ENCODE results near the gene HOMEZ.
"Not testable (repeated sequence)": the region's sequence is repeated elsewhere in the genome, so short reads cannot be mapped to it uniquely, and the experiment has no call there.

The HOMEZ gene

DNA sequence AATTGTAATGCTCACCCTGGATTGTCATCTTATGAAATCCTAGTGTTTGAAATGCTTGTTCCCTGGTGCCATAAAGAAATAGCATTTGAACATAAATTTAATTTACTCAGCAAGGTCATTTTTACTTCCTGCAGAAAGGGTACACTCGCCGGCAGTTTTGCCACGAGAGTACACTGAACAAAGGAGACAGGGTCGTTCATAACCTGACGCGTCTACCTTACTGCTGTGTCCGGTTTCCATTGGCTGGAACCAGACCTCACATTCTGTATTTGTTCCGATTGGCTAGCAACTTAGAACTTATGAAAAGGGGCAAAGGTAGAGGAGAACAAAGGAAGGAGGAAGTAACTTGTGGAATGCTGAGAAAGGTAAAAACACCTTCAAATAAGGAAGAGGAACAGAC is 25.1 kb downstream of the HOMEZ start:
- not testable (repeated sequence) for H3K36me3 ChIP-seq (ENCODE audit: control insufficient read depth, insufficient read depth, low read length); H3K27me3 ChIP-seq (ENCODE audit: control insufficient read depth, insufficient read depth, low read length); H3K4me1 ChIP-seq (ENCODE audit: control insufficient read depth, insufficient read depth, low read length); H3K9me3 ChIP-seq (ENCODE audit: control insufficient read depth, insufficient read depth, low read length); H3K4me3 ChIP-seq (ENCODE audit: low read depth, low read length); H3K27ac ChIP-seq (ENCODE audit: low read depth, low read length); H3K9ac ChIP-seq (ENCODE audit: low read depth, low read length)

DNA sequence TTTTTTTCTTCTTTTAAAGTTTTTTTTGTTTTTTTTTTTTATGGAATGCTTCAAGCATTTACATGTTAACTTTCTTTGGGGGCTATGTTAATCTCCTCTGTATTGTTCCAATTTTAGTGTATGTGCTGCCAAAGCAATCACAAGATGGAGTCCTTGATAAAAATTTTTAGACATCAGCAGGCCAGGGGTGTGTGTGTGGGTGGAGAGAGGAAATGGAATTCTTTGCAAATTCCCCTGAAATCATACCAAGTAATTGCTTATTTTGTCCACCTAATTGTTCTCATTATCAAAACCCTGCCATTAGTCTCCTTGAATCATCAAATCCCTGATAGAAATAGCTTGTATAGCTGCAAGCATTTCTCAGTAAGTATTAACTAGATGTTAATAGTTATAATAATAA is 26.5 kb downstream of the HOMEZ start:
- H3K27ac ChIP-seq (ENCODE audit: low read depth, low read length), result no peak overlapping the region
- H3K27me3 ChIP-seq (ENCODE audit: control insufficient read depth, insufficient read depth, low read length), result no peaks in the 10 kb centered on the region; the same call in none of the 2 replicates
- H3K4me3 ChIP-seq (ENCODE audit: low read depth, low read length), result no peak overlapping the region
- H3K9me3 ChIP-seq (ENCODE audit: control insufficient read depth, insufficient read depth, low read length), result no peaks in the 10 kb centered on the region
- H3K9ac ChIP-seq (ENCODE audit: low read depth, low read length), result no peak overlapping the region
- peaks cover 8% of the 10 kb centered on the region; the same call in 1 of the 2 replicates for H3K4me1 ChIP-seq (ENCODE audit: control insufficient read depth, insufficient read depth, low read length)
- no peaks in the 10 kb centered on the region for H3K36me3 ChIP-seq (ENCODE audit: control insufficient read depth, insufficient read depth, low read length)

DNA sequence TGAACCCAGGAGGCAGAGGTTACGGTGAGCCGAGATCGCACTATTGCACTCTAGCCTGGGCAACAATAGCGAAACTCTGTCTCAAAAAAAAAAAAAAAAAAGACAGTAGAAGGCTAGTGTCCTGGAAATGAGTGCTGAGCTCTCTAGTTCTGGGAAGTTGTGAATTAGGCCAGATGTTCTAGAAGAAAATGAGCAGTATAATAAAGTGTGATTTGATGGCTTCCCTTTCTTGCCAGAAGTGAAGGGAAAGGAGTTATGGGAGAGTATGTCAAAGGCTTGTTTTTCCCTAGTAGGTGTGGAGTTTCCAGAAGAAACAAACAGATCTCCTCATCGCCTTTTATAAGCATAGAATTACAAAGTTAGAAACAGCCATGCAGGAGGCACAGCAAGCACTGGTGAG is 27.7 kb downstream of the HOMEZ start:
- Histone ChIP-seq H3K9ac (ENCODE audit: low read depth, low read length) (no peak overlapping the region), H3K4me1 (ENCODE audit: control insufficient read depth, insufficient read depth, low read length) (peaks cover 13% of the 10 kb centered on the region), H3K27me3 (ENCODE audit: control insufficient read depth, insufficient read depth, low read length) (no peaks in the 10 kb centered on the region; the same call in 1 of the 2 replicates), H3K36me3 (ENCODE audit: control insufficient read depth, insufficient read depth, low read length) (no peaks in the 10 kb centered on the region), H3K4me3 (ENCODE audit: low read depth, low read length) (no peak overlapping the region), H3K9me3 (ENCODE audit: control insufficient read depth, insufficient read depth, low read length) (no peaks in the 10 kb centered on the region), H3K27ac (ENCODE audit: low read depth, low read length) (no peak overlapping the region)

DNA sequence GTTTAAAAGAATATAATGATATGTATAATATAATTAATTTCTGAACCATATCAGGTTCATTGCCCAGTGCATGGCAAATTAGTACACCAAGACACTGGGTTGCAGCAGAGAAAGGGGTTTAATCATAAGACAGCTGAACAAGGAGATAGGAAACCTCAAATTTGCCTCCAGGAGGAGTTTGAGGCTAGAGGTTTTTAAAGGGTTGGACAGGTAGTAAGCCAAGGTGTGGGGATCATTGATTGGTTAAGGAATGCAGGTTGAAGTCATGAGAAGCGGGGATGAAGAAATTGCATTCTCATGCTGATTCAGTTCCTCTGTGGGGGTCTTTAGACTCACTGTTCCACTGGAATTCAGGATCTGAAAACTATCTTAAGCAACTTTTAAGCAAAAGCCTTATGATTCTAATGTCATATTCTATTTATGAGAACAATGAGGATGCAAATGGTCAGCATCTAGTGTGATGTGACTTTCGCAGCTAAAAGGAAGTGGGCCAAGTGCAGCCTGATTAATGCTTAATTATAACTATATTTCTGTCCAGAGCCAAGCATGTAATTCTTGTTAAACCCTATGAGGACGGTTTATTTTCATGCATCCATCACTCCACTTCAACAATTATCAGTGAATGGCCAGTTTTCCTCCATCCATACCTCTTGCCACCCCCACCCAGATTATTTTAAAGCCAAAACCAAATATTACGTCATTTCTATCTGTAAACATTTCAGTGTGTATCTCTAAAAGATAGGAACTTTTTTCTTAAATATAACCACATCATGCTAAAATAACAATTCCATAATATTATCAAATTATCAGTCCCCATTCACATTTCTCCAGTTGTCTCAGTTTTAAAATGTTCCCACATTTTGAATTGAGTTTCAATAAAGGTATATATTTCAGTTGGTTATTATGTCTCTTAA is 33.3 kb downstream of the HOMEZ start:
- Histone ChIP-seq H3K4me3 (ENCODE audit: low read depth, low read length) (peak overlapping the region; percentile 44), H3K9me3 (ENCODE audit: control insufficient read depth, insufficient read depth, low read length) (no peaks in the 10 kb centered on the region), H3K36me3 (ENCODE audit: control insufficient read depth, insufficient read depth, low read length) (no peaks in the 10 kb centered on the region), H3K27ac (ENCODE audit: low read depth, low read length) (peak overlapping the region; percentile 99), H3K9ac (ENCODE audit: low read depth, low read length) (peak overlapping the region; percentile 77), H3K27me3 (ENCODE audit: control insufficient read depth, insufficient read depth, low read length) (no peaks in the 10 kb centered on the region), H3K4me1 (ENCODE audit: control insufficient read depth, insufficient read depth, low read length) (peaks cover 34% of the 10 kb centered on the region)

DNA sequence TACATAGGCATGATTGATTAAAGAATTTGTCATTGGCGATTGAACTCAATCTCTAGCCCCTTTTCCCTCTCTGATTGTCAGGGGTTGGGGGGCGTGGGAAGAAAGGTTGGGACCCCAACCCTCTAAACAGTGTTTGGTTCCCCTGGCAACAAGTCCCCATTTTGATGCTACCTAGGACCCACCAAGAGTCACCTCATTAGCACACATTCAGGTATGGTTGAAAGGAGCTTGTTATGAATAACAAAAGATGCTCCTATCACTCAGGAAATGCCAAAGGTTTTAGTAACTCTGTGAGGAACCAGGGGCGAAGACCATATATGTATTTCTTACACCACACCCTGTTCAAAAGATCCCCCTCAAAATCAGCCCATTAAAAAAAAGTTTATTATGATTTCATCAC is 33.9 kb downstream of the HOMEZ start:
- H3K4me1 ChIP-seq (ENCODE audit: control insufficient read depth, insufficient read depth, low read length), result peaks cover 34% of the 10 kb centered on the region
- peak overlapping the region; percentile 99 for H3K27ac ChIP-seq (ENCODE audit: low read depth, low read length)
- peak overlapping the region; percentile 44 for H3K4me3 ChIP-seq (ENCODE audit: low read depth, low read length)
- H3K36me3 ChIP-seq (ENCODE audit: control insufficient read depth, insufficient read depth, low read length), result no peaks in the 10 kb centered on the region
- no peaks in the 10 kb centered on the region for H3K9me3 ChIP-seq (ENCODE audit: control insufficient read depth, insufficient read depth, low read length)
- H3K27me3 ChIP-seq (ENCODE audit: control insufficient read depth, insufficient read depth, low read length), result no peaks in the 10 kb centered on the region
- peak overlapping the region; percentile 77 for H3K9ac ChIP-seq (ENCODE audit: low read depth, low read length)

DNA sequence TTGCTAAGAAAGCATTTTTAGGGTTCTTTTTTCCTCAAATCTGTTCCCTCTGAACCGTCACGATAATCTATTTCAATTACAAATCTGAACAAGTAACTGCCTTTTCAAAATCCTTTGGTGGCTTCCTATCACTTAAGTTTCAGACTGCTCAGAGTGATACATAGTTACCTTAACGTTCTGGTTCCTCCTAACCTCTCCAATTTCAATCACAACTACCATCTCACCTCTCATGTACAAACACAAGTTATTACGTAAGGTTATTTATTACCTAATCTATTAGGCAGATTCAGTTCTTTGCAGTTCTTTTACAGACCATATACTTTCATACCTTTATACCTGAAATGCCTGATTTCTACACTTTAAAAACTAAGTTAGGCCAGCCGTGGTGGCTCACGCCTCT is 36.1 kb downstream of the HOMEZ start:
- Histone ChIP-seq H3K27ac (ENCODE audit: low read depth, low read length) (no peak overlapping the region), H3K4me3 (ENCODE audit: low read depth, low read length) (no peak overlapping the region), H3K36me3 (ENCODE audit: control insufficient read depth, insufficient read depth, low read length) (no peaks in the 10 kb centered on the region), H3K9ac (ENCODE audit: low read depth, low read length) (no peak overlapping the region), H3K27me3 (ENCODE audit: control insufficient read depth, insufficient read depth, low read length) (no peaks in the 10 kb centered on the region), H3K9me3 (ENCODE audit: control insufficient read depth, insufficient read depth, low read length) (no peaks in the 10 kb centered on the region), H3K4me1 (ENCODE audit: control insufficient read depth, insufficient read depth, low read length) (peaks cover 31% of the 10 kb centered on the region)

DNA sequence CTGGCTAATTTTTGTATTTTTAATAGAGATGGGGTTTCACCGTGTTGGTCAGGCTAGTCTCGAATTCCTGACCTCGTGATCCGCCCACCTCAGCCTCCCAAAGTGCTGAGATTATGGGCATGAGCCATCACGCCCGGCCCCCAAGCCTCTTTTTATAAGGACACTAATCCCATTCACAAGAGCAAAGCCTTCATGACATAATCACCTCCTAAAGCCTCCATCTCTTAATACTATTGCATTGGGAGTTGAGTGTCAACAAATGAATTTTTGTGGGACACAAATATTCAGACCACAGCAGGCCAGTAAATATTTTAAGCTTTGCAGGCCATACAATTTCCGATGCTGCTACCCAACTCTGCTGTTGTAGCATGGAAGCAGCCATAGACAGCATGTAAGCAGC is 37.3 kb downstream of the HOMEZ start:
- Histone ChIP-seq H3K4me1 (ENCODE audit: control insufficient read depth, insufficient read depth, low read length) (peaks cover 30% of the 10 kb centered on the region), H3K9me3 (ENCODE audit: control insufficient read depth, insufficient read depth, low read length) (no peaks in the 10 kb centered on the region), H3K27me3 (ENCODE audit: control insufficient read depth, insufficient read depth, low read length) (no peaks in the 10 kb centered on the region), H3K4me3 (ENCODE audit: low read depth, low read length) (no peak overlapping the region), H3K9ac (ENCODE audit: low read depth, low read length) (no peak overlapping the region), H3K27ac (ENCODE audit: low read depth, low read length) (no peak overlapping the region), H3K36me3 (ENCODE audit: control insufficient read depth, insufficient read depth, low read length) (no peaks in the 10 kb centered on the region)

DNA sequence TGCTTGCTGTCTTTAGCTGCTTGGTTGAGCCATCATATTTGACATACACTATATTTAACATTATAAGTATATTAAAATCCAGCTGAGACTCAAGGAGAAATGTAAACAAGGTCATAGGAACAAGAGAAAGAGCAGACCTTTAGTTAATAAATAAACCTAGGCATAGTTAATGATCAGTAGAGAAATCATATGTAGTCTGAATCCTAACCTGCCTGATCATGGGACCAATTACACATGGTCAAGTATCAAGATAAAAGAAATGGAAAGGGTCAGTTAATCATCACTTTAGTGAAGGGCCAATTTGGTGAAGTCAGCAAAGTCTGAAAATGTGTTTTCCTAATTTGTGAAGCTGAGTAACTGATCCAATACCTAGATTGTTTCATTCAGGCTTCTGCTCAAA is 40.6 kb downstream of the HOMEZ start:
- Histone ChIP-seq H3K27me3 (ENCODE audit: control insufficient read depth, insufficient read depth, low read length) (no peaks in the 10 kb centered on the region), H3K27ac (ENCODE audit: low read depth, low read length) (no peak overlapping the region), H3K36me3 (ENCODE audit: control insufficient read depth, insufficient read depth, low read length) (no peaks in the 10 kb centered on the region), H3K9ac (ENCODE audit: low read depth, low read length) (no peak overlapping the region), H3K4me3 (ENCODE audit: low read depth, low read length) (no peak overlapping the region), H3K9me3 (ENCODE audit: control insufficient read depth, insufficient read depth, low read length) (no peaks in the 10 kb centered on the region), H3K4me1 (ENCODE audit: control insufficient read depth, insufficient read depth, low read length) (peaks cover under 1% of the 10 kb centered on the region; the same call in 1 of the 2 replicates)

DNA sequence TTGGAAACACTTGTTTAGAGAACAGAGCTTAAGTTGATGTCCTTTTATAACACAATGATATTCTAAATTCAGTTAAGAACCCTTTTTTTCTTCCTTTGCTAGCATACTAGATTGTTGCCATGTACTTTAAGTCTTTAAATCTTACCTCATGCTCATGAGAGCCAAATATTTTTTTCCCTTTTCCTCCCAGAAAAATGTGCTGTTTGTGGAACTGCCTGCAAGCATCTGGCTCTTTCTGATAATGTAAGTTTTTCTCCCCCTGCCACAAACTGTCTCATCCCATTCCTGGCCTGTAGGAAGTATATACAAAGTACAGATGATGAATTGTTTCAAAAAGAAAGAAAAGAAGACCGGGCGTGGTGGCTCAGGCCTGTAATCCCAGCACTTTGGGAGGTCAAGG is 42.9 kb downstream of the HOMEZ start:
- Histone ChIP-seq H3K4me1 (ENCODE audit: control insufficient read depth, insufficient read depth, low read length) (peaks cover 2% of the 10 kb centered on the region), H3K36me3 (ENCODE audit: control insufficient read depth, insufficient read depth, low read length) (no peaks in the 10 kb centered on the region), H3K27ac (ENCODE audit: low read depth, low read length) (no peak overlapping the region), H3K9me3 (ENCODE audit: control insufficient read depth, insufficient read depth, low read length) (no peaks in the 10 kb centered on the region), H3K27me3 (ENCODE audit: control insufficient read depth, insufficient read depth, low read length) (no peaks in the 10 kb centered on the region; the same call in 1 of the 2 replicates), H3K4me3 (ENCODE audit: low read depth, low read length) (no peak overlapping the region), H3K9ac (ENCODE audit: low read depth, low read length) (no peak overlapping the region)

DNA sequence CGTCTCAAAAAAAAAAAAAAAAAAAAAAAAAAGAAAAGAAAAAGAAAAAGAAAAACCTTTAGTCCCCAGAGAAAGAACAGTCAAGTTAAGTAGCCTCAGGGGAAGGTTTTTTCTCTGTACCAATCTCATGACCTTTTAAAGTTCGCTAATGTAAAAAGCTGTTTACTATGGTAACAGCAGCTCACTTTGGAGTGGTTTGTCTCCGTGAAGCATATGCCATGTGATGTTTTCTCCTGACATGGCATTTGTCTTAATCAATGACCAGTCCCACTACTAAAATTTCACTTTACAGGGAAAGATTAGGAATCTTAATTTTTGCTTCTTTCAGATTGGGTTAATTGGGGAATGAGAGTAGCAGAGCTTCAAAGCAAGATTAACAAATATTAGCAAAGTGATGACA is 43.9 kb downstream of the HOMEZ start:
- H3K4me1 ChIP-seq (ENCODE audit: control insufficient read depth, insufficient read depth, low read length), result peaks cover 5% of the 10 kb centered on the region
- no peak overlapping the region for H3K4me3 ChIP-seq (ENCODE audit: low read depth, low read length)
- no peaks in the 10 kb centered on the region for H3K36me3 ChIP-seq (ENCODE audit: control insufficient read depth, insufficient read depth, low read length)
- H3K9ac ChIP-seq (ENCODE audit: low read depth, low read length), result no peak overlapping the region
- no peaks in the 10 kb centered on the region for H3K9me3 ChIP-seq (ENCODE audit: control insufficient read depth, insufficient read depth, low read length)
- H3K27ac ChIP-seq (ENCODE audit: low read depth, low read length), result no peak overlapping the region
- H3K27me3 ChIP-seq (ENCODE audit: control insufficient read depth, insufficient read depth, low read length), result no peaks in the 10 kb centered on the region; the same call in 1 of the 2 replicates

DNA sequence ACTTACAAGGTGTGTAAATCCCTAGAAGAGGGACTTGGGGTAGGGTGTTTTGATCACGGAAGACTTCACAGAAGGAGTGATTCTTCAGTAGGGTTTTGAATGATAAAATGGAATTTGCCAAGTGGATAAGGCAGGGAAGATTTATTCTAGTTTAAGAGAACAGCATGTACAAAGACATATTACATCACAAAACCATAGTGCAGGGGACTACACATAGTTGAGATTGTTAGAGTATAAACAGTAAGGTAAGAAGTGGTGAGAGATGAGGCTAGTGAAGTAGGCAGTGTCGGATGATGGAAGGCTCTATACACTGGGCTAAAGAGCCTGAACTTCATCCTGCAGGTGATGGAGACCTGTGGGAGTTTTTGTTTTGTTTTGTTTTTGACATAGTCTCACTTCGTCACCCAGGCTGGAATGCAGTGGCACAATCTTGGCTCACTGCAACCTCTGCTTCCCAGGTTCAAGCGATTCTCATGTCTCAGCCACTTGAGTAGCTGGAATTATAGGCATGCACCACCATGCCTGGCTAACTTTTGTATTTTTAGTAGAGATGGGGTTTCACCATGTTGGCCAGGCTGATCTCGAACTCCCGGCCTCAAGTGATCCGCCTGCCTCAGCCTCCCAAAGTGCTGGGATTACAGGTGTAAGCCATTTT is 44.7 kb downstream of the HOMEZ start:
- not testable (repeated sequence) for H3K4me1 ChIP-seq (ENCODE audit: control insufficient read depth, insufficient read depth, low read length); H3K9ac ChIP-seq (ENCODE audit: low read depth, low read length); H3K4me3 ChIP-seq (ENCODE audit: low read depth, low read length); H3K27me3 ChIP-seq (ENCODE audit: control insufficient read depth, insufficient read depth, low read length); H3K9me3 ChIP-seq (ENCODE audit: control insufficient read depth, insufficient read depth, low read length); H3K27ac ChIP-seq (ENCODE audit: low read depth, low read length); H3K36me3 ChIP-seq (ENCODE audit: control insufficient read depth, insufficient read depth, low read length)
